GM20000 (cell line): Measurements from ENCODE around the gene COL20A1.

ENCODE experiments used
- DNase-seq: peaks from one replicate; pipeline ENCODE4 v3.0.0; 2012; ENCODE audit warnings: low spot score
- CTCF ChIP-seq: IDR thresholded peaks from 2 replicates; pipeline ENCODE4 v1.5.1; 2012; ENCODE audit warnings: mild to moderate bottlenecking, control low read depth; ENCODE audit errors: extremely low read depth, missing control alignments

The COL20A1 gene

GRCh38 chr20:63312273-63312672 is 19.3 kb downstream of the COL20A1 start:
- no peak for TF ChIP-seq CTCF
- DNase-seq, result no peak

- no peak for DNase-seq
- TF ChIP-seq CTCF, result no peak
Measured at GRCh38 chr20:63312690-63313348, 19.8 kb downstream of the COL20A1 start.

GRCh38 chr20:63313349-63314014 is 20.5 kb downstream of the COL20A1 start:
- no peak for DNase-seq
- TF ChIP-seq CTCF, result no peak

- no peak for TF ChIP-seq CTCF
- no peak for DNase-seq
Measured at GRCh38 chr20:63314015-63314471, 21.1 kb downstream of the COL20A1 start.

- no peak for DNase-seq
- TF ChIP-seq CTCF, result no peak
Measured at GRCh38 chr20:63314566-63315239, 21.7 kb downstream of the COL20A1 start.

- no peak for DNase-seq
- TF ChIP-seq CTCF, result no peak
Measured at GRCh38 chr20:63315240-63315689, 22.3 kb downstream of the COL20A1 start.

- no peak for DNase-seq
- TF ChIP-seq CTCF, result no peak
Measured at GRCh38 chr20:63315731-63316491, 22.9 kb downstream of the COL20A1 start.
